Measurements from ENCODE around the gene CAMTA1.

DNA sequence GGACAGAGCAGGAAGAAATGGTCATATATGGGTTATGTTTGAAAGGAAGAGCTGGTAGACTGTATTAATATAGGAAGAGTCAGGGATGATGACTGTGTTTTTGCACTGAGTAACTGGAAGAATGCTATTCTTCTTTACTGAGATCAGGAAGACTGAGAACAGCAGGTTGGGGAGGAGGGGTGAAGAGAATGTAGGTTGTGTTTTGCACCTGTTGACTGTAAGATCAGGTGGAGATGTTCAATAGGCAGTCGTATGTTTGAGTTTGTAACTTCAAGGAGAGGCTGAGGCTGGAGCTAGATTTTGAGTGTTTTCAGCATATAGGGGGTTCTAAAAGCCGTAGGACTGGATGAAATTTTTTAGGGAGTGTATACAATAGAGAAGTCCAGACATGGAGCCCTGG, 97.2 kb downstream of the CAMTA1 start:
- TF ChIP-seq, protein P1, sequence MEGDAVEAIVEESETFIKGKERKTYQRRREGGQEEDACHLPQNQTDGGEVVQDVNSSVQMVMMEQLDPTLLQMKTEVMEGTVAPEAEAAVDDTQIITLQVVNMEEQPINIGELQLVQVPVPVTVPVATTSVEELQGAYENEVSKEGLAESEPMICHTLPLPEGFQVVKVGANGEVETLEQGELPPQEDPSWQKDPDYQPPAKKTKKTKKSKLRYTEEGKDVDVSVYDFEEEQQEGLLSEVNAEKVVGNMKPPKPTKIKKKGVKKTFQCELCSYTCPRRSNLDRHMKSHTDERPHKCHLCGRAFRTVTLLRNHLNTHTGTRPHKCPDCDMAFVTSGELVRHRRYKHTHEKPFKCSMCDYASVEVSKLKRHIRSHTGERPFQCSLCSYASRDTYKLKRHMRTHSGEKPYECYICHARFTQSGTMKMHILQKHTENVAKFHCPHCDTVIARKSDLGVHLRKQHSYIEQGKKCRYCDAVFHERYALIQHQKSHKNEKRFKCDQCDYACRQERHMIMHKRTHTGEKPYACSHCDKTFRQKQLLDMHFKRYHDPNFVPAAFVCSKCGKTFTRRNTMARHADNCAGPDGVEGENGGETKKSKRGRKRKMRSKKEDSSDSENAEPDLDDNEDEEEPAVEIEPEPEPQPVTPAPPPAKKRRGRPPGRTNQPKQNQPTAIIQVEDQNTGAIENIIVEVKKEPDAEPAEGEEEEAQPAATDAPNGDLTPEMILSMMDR (IDR thresholded peaks at IDR 0.05), result no peak
- TF ChIP-seq POLR2AphosphoS5 (IDR thresholded peaks at IDR 0.05; ENCODE audit: low read depth, low read length) (no peak), MXI1 (IDR thresholded peaks at IDR 0.05; ENCODE audit: low read depth, low read length) (no peak), RAD21 (IDR thresholded peaks at IDR 0.05; ENCODE audit: low read length) (no peak), EZH2phosphoT487 (IDR thresholded peaks at IDR 0.05; ENCODE audit: borderline replicate concordance, low read depth) (no peak)
- TF ChIP-seq, protein P2, sequence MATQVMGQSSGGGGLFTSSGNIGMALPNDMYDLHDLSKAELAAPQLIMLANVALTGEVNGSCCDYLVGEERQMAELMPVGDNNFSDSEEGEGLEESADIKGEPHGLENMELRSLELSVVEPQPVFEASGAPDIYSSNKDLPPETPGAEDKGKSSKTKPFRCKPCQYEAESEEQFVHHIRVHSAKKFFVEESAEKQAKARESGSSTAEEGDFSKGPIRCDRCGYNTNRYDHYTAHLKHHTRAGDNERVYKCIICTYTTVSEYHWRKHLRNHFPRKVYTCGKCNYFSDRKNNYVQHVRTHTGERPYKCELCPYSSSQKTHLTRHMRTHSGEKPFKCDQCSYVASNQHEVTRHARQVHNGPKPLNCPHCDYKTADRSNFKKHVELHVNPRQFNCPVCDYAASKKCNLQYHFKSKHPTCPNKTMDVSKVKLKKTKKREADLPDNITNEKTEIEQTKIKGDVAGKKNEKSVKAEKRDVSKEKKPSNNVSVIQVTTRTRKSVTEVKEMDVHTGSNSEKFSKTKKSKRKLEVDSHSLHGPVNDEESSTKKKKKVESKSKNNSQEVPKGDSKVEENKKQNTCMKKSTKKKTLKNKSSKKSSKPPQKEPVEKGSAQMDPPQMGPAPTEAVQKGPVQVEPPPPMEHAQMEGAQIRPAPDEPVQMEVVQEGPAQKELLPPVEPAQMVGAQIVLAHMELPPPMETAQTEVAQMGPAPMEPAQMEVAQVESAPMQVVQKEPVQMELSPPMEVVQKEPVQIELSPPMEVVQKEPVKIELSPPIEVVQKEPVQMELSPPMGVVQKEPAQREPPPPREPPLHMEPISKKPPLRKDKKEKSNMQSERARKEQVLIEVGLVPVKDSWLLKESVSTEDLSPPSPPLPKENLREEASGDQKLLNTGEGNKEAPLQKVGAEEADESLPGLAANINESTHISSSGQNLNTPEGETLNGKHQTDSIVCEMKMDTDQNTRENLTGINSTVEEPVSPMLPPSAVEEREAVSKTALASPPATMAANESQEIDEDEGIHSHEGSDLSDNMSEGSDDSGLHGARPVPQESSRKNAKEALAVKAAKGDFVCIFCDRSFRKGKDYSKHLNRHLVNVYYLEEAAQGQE (IDR thresholded peaks at IDR 0.05; ENCODE audit: low read depth, low read length), result no peak
